Ishikawa (cell line): ENCODE measurements around the gene C4A.

Source experiments
- TAF1 ChIP-seq: IDR thresholded peaks from 2 replicates; pipeline ENCODE4 v1.6.1; 2012; ENCODE audit warnings: low read depth, mild to moderate bottlenecking
- TF ChIP-seq, protein P1 (sequence below): IDR thresholded peaks from 2 replicates; pipeline ENCODE4 v1.6.1; 2012
- TF ChIP-seq, protein P2 (sequence below): IDR thresholded peaks from 2 replicates; pipeline ENCODE4 v1.6.1; 2012; ENCODE audit warnings: low read depth, mild to moderate bottlenecking

DNA sequence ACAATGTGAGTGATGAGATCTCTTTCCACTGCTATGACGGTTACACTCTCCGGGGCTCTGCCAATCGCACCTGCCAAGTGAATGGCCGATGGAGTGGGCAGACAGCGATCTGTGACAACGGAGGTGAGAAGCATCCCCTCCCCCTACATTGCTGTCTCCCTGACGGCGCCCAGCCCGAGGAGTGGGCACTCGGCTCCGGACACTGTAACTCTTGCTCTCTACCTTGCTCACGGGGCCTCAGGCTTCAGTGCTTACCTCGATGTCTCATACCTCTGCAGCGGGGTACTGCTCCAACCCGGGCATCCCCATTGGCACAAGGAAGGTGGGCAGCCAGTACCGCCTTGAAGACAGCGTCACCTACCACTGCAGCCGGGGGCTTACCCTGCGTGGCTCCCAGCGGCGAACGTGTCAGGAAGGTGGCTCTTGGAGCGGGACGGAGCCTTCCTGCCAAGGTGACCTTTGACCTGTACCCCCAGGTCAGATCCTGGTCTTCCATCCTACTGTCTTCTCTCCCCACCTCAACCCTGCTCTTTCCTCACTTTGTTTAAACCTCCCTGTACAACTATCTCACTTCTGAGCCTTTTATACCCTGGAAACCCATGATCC lies 34.7 kb upstream of the C4A start:
- TF ChIP-seq, protein P1, sequence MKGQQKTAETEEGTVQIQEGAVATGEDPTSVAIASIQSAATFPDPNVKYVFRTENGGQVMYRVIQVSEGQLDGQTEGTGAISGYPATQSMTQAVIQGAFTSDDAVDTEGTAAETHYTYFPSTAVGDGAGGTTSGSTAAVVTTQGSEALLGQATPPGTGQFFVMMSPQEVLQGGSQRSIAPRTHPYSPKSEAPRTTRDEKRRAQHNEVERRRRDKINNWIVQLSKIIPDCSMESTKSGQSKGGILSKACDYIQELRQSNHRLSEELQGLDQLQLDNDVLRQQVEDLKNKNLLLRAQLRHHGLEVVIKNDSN, result no peak
- no peak for TF ChIP-seq TAF1
- TF ChIP-seq, protein P2, sequence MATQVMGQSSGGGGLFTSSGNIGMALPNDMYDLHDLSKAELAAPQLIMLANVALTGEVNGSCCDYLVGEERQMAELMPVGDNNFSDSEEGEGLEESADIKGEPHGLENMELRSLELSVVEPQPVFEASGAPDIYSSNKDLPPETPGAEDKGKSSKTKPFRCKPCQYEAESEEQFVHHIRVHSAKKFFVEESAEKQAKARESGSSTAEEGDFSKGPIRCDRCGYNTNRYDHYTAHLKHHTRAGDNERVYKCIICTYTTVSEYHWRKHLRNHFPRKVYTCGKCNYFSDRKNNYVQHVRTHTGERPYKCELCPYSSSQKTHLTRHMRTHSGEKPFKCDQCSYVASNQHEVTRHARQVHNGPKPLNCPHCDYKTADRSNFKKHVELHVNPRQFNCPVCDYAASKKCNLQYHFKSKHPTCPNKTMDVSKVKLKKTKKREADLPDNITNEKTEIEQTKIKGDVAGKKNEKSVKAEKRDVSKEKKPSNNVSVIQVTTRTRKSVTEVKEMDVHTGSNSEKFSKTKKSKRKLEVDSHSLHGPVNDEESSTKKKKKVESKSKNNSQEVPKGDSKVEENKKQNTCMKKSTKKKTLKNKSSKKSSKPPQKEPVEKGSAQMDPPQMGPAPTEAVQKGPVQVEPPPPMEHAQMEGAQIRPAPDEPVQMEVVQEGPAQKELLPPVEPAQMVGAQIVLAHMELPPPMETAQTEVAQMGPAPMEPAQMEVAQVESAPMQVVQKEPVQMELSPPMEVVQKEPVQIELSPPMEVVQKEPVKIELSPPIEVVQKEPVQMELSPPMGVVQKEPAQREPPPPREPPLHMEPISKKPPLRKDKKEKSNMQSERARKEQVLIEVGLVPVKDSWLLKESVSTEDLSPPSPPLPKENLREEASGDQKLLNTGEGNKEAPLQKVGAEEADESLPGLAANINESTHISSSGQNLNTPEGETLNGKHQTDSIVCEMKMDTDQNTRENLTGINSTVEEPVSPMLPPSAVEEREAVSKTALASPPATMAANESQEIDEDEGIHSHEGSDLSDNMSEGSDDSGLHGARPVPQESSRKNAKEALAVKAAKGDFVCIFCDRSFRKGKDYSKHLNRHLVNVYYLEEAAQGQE, result no peak
